Activated CD8-positive, alpha-beta T cell treated with anti-CD3 and anti-CD28 coated beads for 36 hours (primary cell): Measurements from ENCODE around the gene SLIT3. TPM values are rescaled to one million over a fixed set of nuclear protein-coding genes. Genes with fewer than 3 reads are reported as not detected.

ENCODE experiments used
- ATAC-seq: fragments of 200-7000 bp; cut with Tn5 transposase; one replicate; pipeline ENCODE4 v1.10.0; 2021; ENCODE audit warnings: mild to moderate bottlenecking, moderate library complexity
- CTCF ChIA-PET: fragments of 350-600 bp; sonication (Branson Sonifier 250); formaldehyde crosslinking; loops from one replicate; lab custom pipeline; 2021; ENCODE audit warnings: antibody characterized with exemption; lab: Charles Lee
- POLR2A ChIA-PET: fragments of 350-600 bp; sonication (Branson Sonifier 250); formaldehyde crosslinking; loops from one replicate; lab custom pipeline; 2021; ENCODE audit warnings: antibody characterized with exemption; lab: Charles Lee
- DNase-seq: peaks from one replicate; pipeline ENCODE4 v3.0.0-alpha.2; 2020
- H3K27ac Mint-ChIP-seq: one replicate; pipeline ENCODE4 v1.8.0; 2021; ENCODE audit warnings: mild to moderate bottlenecking, mixed read lengths
- H3K27me3 Mint-ChIP-seq: one replicate; pipeline ENCODE4 v1.8.0; 2021; ENCODE audit warnings: mixed read lengths
- H3K36me3 Mint-ChIP-seq: one replicate; pipeline ENCODE4 v1.8.0; 2021; ENCODE audit warnings: low read depth, mixed read lengths
- H3K4me1 Mint-ChIP-seq: one replicate; pipeline ENCODE4 v1.8.0; 2021; ENCODE audit warnings: low read depth, mixed read lengths
- H3K4me3 Mint-ChIP-seq: one replicate; pipeline ENCODE4 v1.8.0; 2021; ENCODE audit warnings: mild to moderate bottlenecking, moderate library complexity, mixed read lengths
- H3K9me3 Mint-ChIP-seq: one replicate; pipeline ENCODE4 v1.8.0; 2021; ENCODE audit warnings: mixed read lengths
- intact Hi-C: fragments of 100-400 bp; cut with micrococcal nuclease; formaldehyde crosslinking; loops from one replicate; pipeline ENCODE4 v1.10.0; 2022
- total RNA-seq, 2 experiments: library from RNA; stranded (reverse); gene quantifications; one replicate each; pipeline ENCODE4 v1.2.3, GENCODE V29; 2021
- TF ChIP-seq, protein P1 (sequence below): fragments of 200-600 bp; IDR thresholded peaks from one replicate; pipeline ENCODE4 v1.8.0; 2022; ENCODE audit warnings: antibody characterized with exemption, mild to moderate bottlenecking

SLIT3 gene
- total RNA-seq, 2 experiments from 2014 or later, result 0.69 to 0.74 TPM

DNA sequence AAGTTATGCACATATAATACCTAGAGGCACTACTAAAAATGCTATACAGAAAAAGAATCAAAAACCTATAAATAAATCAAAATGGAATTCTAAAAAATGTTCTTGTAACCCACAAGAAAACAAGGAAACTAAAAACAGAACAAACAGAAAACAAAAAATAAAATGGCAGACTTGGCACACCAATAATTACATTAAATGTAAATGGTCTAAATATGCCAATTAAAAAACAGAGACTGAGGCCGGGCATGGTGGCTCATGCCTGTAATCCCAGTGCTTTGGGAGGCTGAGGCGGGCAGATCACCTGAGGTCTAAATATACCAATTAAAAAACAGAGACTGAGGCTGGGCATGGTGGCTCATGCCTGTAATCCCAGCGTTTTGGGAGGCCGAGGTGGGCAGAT lies 142.2 kb downstream of the SLIT3 start:
- CTCF ChIA-PET, result no interaction called here
- Mint-ChIP-seq H3K4me3 (no peak overlapping the region), H3K27me3 (peaks cover 1% of the 10 kb centered on the region), H3K36me3 (no peaks in the 10 kb centered on the region), H3K9me3 (peaks cover 15% of the 10 kb centered on the region), H3K4me1 (no peaks in the 10 kb centered on the region), H3K27ac (no peak overlapping the region)
- no peak for DNase-seq
- POLR2A ChIA-PET, result no interaction called here
- intact Hi-C loops, result no loop called here
- no peak for ATAC-seq
- TF ChIP-seq, protein P1, sequence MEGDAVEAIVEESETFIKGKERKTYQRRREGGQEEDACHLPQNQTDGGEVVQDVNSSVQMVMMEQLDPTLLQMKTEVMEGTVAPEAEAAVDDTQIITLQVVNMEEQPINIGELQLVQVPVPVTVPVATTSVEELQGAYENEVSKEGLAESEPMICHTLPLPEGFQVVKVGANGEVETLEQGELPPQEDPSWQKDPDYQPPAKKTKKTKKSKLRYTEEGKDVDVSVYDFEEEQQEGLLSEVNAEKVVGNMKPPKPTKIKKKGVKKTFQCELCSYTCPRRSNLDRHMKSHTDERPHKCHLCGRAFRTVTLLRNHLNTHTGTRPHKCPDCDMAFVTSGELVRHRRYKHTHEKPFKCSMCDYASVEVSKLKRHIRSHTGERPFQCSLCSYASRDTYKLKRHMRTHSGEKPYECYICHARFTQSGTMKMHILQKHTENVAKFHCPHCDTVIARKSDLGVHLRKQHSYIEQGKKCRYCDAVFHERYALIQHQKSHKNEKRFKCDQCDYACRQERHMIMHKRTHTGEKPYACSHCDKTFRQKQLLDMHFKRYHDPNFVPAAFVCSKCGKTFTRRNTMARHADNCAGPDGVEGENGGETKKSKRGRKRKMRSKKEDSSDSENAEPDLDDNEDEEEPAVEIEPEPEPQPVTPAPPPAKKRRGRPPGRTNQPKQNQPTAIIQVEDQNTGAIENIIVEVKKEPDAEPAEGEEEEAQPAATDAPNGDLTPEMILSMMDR, result no peak

DNA sequence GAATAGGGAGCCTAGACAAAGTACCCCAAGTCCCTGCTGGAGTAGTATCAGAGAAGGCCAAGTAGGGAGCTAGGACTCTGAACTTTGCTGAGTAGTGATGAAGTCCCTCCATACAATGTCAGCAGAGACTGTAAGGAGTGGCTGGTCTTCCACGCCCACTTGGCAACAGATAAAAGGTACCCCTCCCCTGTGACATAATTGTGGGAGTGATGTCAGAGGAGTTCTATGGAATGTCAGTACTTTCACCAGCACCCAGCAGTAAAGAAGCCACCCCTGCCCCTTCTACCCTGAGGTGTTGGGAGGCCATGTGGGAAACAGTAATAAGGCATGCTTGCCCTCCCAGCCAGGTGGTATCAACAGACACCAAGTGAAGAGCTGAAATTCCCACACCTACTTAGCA lies 143.9 kb downstream of the SLIT3 start:
- TF ChIP-seq, protein P1, result no peak
- no peak for ATAC-seq
- intact Hi-C loops, result no loop called here
- no peak overlapping the region for H3K27ac Mint-ChIP-seq
- ChIA-PET CTCF (no interaction called here), POLR2A (no interaction called here)
- H3K4me3 Mint-ChIP-seq, result no peak overlapping the region
- H3K4me1 Mint-ChIP-seq, result no peaks in the 10 kb centered on the region
- DNase-seq, result no peak
- H3K27me3 Mint-ChIP-seq, result no peaks in the 10 kb centered on the region
- H3K36me3 Mint-ChIP-seq, result no peaks in the 10 kb centered on the region
- H3K9me3 Mint-ChIP-seq, result peaks cover 15% of the 10 kb centered on the region

DNA sequence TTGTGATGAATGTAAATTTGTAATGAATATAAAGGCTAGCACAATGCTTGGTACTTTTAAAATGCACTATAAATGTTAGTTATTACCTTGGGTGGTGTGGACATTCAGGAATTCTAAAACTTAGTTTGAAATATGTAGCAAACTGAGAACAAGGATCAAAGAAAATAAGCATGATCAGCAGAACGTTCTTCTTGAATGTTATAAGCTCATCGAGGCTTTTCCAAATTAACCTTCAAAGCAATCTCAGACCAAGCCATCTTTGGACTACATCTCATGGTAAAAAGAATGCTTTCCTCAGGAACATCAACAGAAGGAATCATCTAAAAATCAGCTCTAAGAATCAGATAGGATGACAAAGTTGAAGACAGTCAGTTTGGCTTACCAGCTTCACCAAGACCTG lies 146.3 kb downstream of the SLIT3 start:
- H3K9me3 Mint-ChIP-seq, result peaks cover 11% of the 10 kb centered on the region
- intact Hi-C loops, result no loop called here
- no peak overlapping the region for H3K4me3 Mint-ChIP-seq
- ChIA-PET CTCF (no interaction called here), POLR2A (no interaction called here)
- no peaks in the 10 kb centered on the region for H3K36me3 Mint-ChIP-seq
- ATAC-seq (no peak), DNase-seq (no peak)
- no peak overlapping the region for H3K27ac Mint-ChIP-seq
- H3K27me3 Mint-ChIP-seq, result no peaks in the 10 kb centered on the region
- no peaks in the 10 kb centered on the region for H3K4me1 Mint-ChIP-seq
- TF ChIP-seq, protein P1, result no peak

DNA sequence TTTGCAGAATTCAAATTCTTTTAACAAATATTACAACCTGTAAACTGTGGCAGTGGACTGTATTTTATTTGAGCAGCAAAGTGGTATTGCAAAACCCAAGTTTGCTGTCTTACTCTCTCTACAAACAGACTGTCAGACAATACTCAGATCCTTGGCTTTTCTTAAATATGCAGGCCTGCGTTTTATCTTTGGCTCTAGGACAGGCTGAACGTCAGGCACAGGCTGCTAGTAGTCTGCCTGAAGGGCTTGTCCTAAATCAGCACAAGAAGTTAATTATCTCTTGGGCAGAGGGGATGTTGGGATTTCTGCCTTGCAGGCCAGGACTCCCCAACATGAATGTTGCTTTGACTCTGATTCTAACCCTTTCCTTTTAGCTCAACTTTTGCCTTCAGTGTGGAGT lies 147.5 kb downstream of the SLIT3 start:
- Mint-ChIP-seq H3K4me1 (no peaks in the 10 kb centered on the region), H3K4me3 (no peak overlapping the region), H3K27ac (no peak overlapping the region), H3K27me3 (no peaks in the 10 kb centered on the region), H3K36me3 (no peaks in the 10 kb centered on the region), H3K9me3 (peaks cover 10% of the 10 kb centered on the region)
- no peak for ATAC-seq
- TF ChIP-seq, protein P1, result no peak
- CTCF ChIA-PET, result no interaction called here
- DNase-seq, result no peak
- POLR2A ChIA-PET, result no interaction called here
- intact Hi-C loops, result no loop called here

DNA sequence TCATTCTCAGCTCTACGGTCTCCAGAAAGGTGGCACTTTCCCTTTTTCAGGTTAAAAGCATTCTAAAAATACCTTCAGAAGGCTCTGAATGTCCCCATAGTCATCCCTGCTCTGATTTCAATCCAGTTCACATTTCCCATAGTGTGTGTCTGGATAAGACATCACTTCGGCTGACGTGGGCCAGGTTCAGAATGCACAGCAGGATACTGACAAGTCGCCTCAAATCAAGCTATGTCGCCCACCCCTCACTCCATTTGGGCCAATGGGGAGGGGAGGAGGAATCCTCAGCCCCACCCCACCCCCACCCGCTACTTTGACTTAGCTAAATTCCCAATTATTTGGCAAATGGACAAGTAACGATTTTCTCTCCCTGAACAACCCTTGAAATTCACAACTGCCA lies 148.0 kb downstream of the SLIT3 start:
- Mint-ChIP-seq H3K27ac (no peak overlapping the region), H3K9me3 (peaks cover 9% of the 10 kb centered on the region), H3K4me1 (no peaks in the 10 kb centered on the region), H3K27me3 (no peaks in the 10 kb centered on the region), H3K4me3 (no peak overlapping the region), H3K36me3 (no peaks in the 10 kb centered on the region)
- CTCF ChIA-PET, result no interaction called here
- TF ChIP-seq, protein P1, result no peak
- no peak for ATAC-seq
- intact Hi-C loops, result no loop called here
- POLR2A ChIA-PET, result no interaction called here
- no peak for DNase-seq
